ENCODE results near the gene VPS11.

DNA sequence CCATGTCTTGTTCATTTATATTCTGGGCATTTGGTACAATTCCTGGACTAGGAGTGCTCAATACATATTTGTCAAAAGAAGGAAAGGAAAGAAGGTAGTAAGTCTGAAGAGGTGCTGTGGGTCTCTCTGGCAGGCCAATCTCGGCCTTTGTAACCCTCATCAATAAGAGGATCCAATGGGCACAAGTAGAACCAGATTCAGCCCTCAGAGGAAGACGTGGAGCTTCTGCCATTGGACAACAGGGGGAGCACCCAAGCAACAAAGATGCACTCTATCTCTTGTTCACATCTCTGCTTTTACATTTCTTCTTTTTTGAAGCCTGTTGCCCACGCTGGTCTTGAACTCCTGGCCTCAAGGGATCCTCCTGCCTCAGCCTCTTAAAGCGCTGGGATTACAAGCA is 2.2 kb upstream of the VPS11 start:
- TF ChIP-seq, protein P1, sequence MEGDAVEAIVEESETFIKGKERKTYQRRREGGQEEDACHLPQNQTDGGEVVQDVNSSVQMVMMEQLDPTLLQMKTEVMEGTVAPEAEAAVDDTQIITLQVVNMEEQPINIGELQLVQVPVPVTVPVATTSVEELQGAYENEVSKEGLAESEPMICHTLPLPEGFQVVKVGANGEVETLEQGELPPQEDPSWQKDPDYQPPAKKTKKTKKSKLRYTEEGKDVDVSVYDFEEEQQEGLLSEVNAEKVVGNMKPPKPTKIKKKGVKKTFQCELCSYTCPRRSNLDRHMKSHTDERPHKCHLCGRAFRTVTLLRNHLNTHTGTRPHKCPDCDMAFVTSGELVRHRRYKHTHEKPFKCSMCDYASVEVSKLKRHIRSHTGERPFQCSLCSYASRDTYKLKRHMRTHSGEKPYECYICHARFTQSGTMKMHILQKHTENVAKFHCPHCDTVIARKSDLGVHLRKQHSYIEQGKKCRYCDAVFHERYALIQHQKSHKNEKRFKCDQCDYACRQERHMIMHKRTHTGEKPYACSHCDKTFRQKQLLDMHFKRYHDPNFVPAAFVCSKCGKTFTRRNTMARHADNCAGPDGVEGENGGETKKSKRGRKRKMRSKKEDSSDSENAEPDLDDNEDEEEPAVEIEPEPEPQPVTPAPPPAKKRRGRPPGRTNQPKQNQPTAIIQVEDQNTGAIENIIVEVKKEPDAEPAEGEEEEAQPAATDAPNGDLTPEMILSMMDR (IDR thresholded peaks at IDR 0.05): peak; percentile 53
- no peak for TF ChIP-seq EZH2 (IDR thresholded peaks at IDR 0.05)

Measured in neural progenitor cell (in vitro differentiated cells).